ENCODE data around the gene NDUFS3.

DNA sequence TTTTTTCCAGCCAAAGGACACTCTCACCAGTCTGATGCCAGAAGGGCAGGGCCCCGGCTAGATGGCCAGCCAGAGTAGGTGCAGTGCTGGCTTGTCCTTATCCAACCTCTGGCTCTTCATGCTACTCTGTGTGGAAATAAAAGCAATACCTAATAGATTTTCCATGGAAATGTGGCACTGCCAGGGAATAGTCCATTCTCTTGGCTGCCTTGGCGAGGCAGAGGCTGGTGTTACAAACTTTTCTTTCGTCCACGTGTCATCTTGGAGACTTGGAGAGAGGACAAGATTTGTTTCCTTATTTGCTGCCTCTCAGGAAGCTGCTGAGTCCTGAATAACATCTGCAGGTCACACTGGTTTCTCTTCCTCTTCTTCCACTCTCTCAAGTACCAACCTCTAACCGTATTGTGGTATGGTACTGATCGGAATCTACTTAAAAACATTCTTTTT, 32.5 kb downstream of the NDUFS3 start:
- TF ChIP-seq POLR2A (IDR thresholded peaks at IDR 0.05), result no peak
- TF ChIP-seq, protein P1, sequence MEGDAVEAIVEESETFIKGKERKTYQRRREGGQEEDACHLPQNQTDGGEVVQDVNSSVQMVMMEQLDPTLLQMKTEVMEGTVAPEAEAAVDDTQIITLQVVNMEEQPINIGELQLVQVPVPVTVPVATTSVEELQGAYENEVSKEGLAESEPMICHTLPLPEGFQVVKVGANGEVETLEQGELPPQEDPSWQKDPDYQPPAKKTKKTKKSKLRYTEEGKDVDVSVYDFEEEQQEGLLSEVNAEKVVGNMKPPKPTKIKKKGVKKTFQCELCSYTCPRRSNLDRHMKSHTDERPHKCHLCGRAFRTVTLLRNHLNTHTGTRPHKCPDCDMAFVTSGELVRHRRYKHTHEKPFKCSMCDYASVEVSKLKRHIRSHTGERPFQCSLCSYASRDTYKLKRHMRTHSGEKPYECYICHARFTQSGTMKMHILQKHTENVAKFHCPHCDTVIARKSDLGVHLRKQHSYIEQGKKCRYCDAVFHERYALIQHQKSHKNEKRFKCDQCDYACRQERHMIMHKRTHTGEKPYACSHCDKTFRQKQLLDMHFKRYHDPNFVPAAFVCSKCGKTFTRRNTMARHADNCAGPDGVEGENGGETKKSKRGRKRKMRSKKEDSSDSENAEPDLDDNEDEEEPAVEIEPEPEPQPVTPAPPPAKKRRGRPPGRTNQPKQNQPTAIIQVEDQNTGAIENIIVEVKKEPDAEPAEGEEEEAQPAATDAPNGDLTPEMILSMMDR (IDR thresholded peaks at IDR 0.05), result no peak

Data from body of pancreas (tissue), 4 donors.